ENCODE measurements around the gene CCDC70. TPM values are rescaled to one million over a fixed set of nuclear protein-coding genes. Genes with fewer than 3 reads are reported as not detected.

Gene CCDC70
- total RNA-seq, 1 donor from 2014 or later: not detected

GRCh38 chr13:51865838-51866237, 4.1 kb downstream of the CCDC70 start:
- H3K9me3 ChIP-seq (ENCODE audit: insufficient read depth, low read depth, low read length): no peaks in the 10 kb centered on the region
- H2AFZ ChIP-seq (ENCODE audit: low read depth, low read length): no peak overlapping the region

GRCh38 chr13:51867062-51867461, 5.3 kb downstream of the CCDC70 start:
- FAIRE-seq (no peak), DNase-seq (ENCODE audit: low read depth) (no peak)
- peaks cover 2% of the 10 kb centered on the region for H3K9me3 Mint-ChIP-seq (ENCODE audit: unreplicated experiment)
- no peak overlapping the region for H3K4me3 ChIP-seq (ENCODE audit: insufficient read depth, low read depth, low read length)
- H3K36me3 ChIP-seq (ENCODE audit: insufficient read depth, low read length): no peaks in the 10 kb centered on the region
- no peak overlapping the region for H3K27ac Mint-ChIP-seq (ENCODE audit: unreplicated experiment)
- no peaks in the 10 kb centered on the region for H3K4me1 ChIP-seq (ENCODE audit: insufficient read depth, low read length)
- H3K9ac ChIP-seq (ENCODE audit: low read length): no peak overlapping the region
- H3K27me3 ChIP-seq (ENCODE audit: insufficient read depth, low read length): peaks cover 6% of the 10 kb centered on the region
- no peaks in the 10 kb centered on the region for H4K20me1 ChIP-seq (ENCODE audit: insufficient read depth, low read length)
- no peaks in the 10 kb centered on the region for H3K79me2 ChIP-seq (ENCODE audit: insufficient read depth, low read length)
- H3K27me3 Mint-ChIP-seq (ENCODE audit: low read depth, unreplicated experiment): peaks cover 7% of the 10 kb centered on the region
- TF ChIP-seq CTCF (IDR thresholded peaks at IDR 0.05; ENCODE audit: insufficient read depth, low read depth, low read length): no peak
- H3K4me2 ChIP-seq (ENCODE audit: low read length): no peak overlapping the region
- peaks cover 2% of the 10 kb centered on the region for H3K36me3 Mint-ChIP-seq (ENCODE audit: low read depth, unreplicated experiment)
- H3K27ac ChIP-seq (ENCODE audit: low read depth, low read length): no peak overlapping the region
- no peak overlapping the region for H3K4me3 Mint-ChIP-seq (ENCODE audit: unreplicated experiment)
- H2AFZ ChIP-seq (ENCODE audit: low read depth, low read length): no peak overlapping the region
- no peaks in the 10 kb centered on the region for H3K9me3 ChIP-seq (ENCODE audit: insufficient read depth, low read depth, low read length)
- H3K4me1 Mint-ChIP-seq (ENCODE audit: low read depth, unreplicated experiment): no peaks in the 10 kb centered on the region

More at GRCh38 chr13:51865838-51866237, 4.1 kb downstream of the CCDC70 start:
- DNase-seq (ENCODE audit: low read depth) (no peak), FAIRE-seq (no peak)
- Histone ChIP-seq H3K79me2 (ENCODE audit: insufficient read depth, low read length) (no peaks in the 10 kb centered on the region), H3K27ac (ENCODE audit: low read depth, low read length) (no peak overlapping the region), H3K4me1 (ENCODE audit: insufficient read depth, low read length) (no peaks in the 10 kb centered on the region), H3K9ac (ENCODE audit: low read length) (no peak overlapping the region), H3K4me2 (ENCODE audit: low read length) (no peak overlapping the region), H4K20me1 (ENCODE audit: insufficient read depth, low read length) (no peaks in the 10 kb centered on the region), H3K27me3 (ENCODE audit: insufficient read depth, low read length) (peaks cover 3% of the 10 kb centered on the region), H3K4me3 (ENCODE audit: insufficient read depth, low read depth, low read length) (no peak overlapping the region), H3K36me3 (ENCODE audit: insufficient read depth, low read length) (no peaks in the 10 kb centered on the region)
- Mint-ChIP-seq H3K27me3 (ENCODE audit: low read depth, unreplicated experiment) (peaks cover 7% of the 10 kb centered on the region), H3K4me3 (ENCODE audit: unreplicated experiment) (no peak overlapping the region), H3K27ac (ENCODE audit: unreplicated experiment) (no peak overlapping the region), H3K36me3 (ENCODE audit: low read depth, unreplicated experiment) (peaks cover 2% of the 10 kb centered on the region), H3K4me1 (ENCODE audit: low read depth, unreplicated experiment) (peaks cover 6% of the 10 kb centered on the region), H3K9me3 (ENCODE audit: unreplicated experiment) (peaks cover 2% of the 10 kb centered on the region)
- TF ChIP-seq EZH2 (IDR thresholded peaks at IDR 0.05; ENCODE audit: insufficient read depth, low read length) (no peak), CTCF (IDR thresholded peaks at IDR 0.05; ENCODE audit: insufficient read depth, low read depth, low read length) (no peak)

- H3K4me3 ChIP-seq (ENCODE audit: insufficient read depth, low read depth, low read length): no peak overlapping the region
- peaks cover 2% of the 10 kb centered on the region for H3K9me3 Mint-ChIP-seq (ENCODE audit: unreplicated experiment)
- H3K27ac Mint-ChIP-seq (ENCODE audit: unreplicated experiment): no peak overlapping the region
- no peak overlapping the region for H3K9ac ChIP-seq (ENCODE audit: low read length)
- H3K4me2 ChIP-seq (ENCODE audit: low read length): no peak overlapping the region
- no peaks in the 10 kb centered on the region for H3K4me1 ChIP-seq (ENCODE audit: insufficient read depth, low read length)
- H3K27me3 ChIP-seq (ENCODE audit: insufficient read depth, low read length): peaks cover 10% of the 10 kb centered on the region
- peaks cover 7% of the 10 kb centered on the region for H3K27me3 Mint-ChIP-seq (ENCODE audit: low read depth, unreplicated experiment)
- peaks cover 2% of the 10 kb centered on the region for H3K36me3 Mint-ChIP-seq (ENCODE audit: low read depth, unreplicated experiment)
- no peak overlapping the region for H3K4me3 Mint-ChIP-seq (ENCODE audit: unreplicated experiment)
- no peak overlapping the region for H3K27ac ChIP-seq (ENCODE audit: low read depth, low read length)
- no peaks in the 10 kb centered on the region for H4K20me1 ChIP-seq (ENCODE audit: insufficient read depth, low read length)
- no peaks in the 10 kb centered on the region for H3K79me2 ChIP-seq (ENCODE audit: insufficient read depth, low read length)
- no peak overlapping the region for H2AFZ ChIP-seq (ENCODE audit: low read depth, low read length)
- TF ChIP-seq EZH2 (IDR thresholded peaks at IDR 0.05; ENCODE audit: insufficient read depth, low read length) (no peak), CTCF (IDR thresholded peaks at IDR 0.05; ENCODE audit: insufficient read depth, low read depth, low read length) (no peak)
- no peaks in the 10 kb centered on the region for H3K4me1 Mint-ChIP-seq (ENCODE audit: low read depth, unreplicated experiment)
- H3K36me3 ChIP-seq (ENCODE audit: insufficient read depth, low read length): no peaks in the 10 kb centered on the region
- no peak for DNase-seq (ENCODE audit: low read depth)
- no peaks in the 10 kb centered on the region for H3K9me3 ChIP-seq (ENCODE audit: insufficient read depth, low read depth, low read length)
- no peak for FAIRE-seq
Observed at GRCh38 chr13:51869916-51870315, 8.1 kb downstream of the CCDC70 start.

All from astrocyte (in vitro differentiated cells and primary cell).